ENCODE results near the gene KLHDC3. TPM values are rescaled to one million over a fixed set of nuclear protein-coding genes. Genes with fewer than 3 reads are reported as not detected.
A peak's percentile ranks its signal among the peaks of the same experiment; 100 is the strongest.

Gene KLHDC3
- polyA plus RNA-seq, 1 experiment: 41.3 TPM

GRCh38 chr6:43060034-43060754 lies 46.1 kb downstream of the KLHDC3 start:
- Histone ChIP-seq H3K27me3 (ENCODE audit: control insufficient read depth, insufficient read depth, low read length) (no peaks in the 10 kb centered on the region), H3K4me3 (ENCODE audit: low read depth, low read length) (peak overlapping the region; percentile 89), H3K27ac (ENCODE audit: low read depth, low read length) (peak overlapping the region; percentile 57), H3K9me3 (ENCODE audit: control insufficient read depth, insufficient read depth, low read length) (no peaks in the 10 kb centered on the region; the same call in 1 of the 2 replicates)
- CTCF ChIA-PET: interaction anchor here (0.6 to 1.4 kb wide), 5 partner anchors 9 to 110 kb away, joined by 3 to 8 read pairs (median 4); no protein-coding TSS in a partner anchor
- POLR2A ChIA-PET: interaction anchor here (1.3 to 2.4 kb wide), 3 partner anchors 16 to 84 kb away, joined by 3 to 21 read pairs (median 6); partner anchors contain the start of genes PPP2R5D and PTK7
- no peak for DNase-seq (ENCODE audit: low read depth, low spot score)
- 0 out of 2 replicates have a peak, but pooled peaks have one; percentile 1 for TF ChIP-seq CTCF (IDR thresholded peaks at IDR 0.05; ENCODE audit: low read depth, low read length)

GRCh38 chr6:43060755-43061633 lies 46.9 kb downstream of the KLHDC3 start:
- H3K27me3 ChIP-seq (ENCODE audit: control insufficient read depth, insufficient read depth, low read length): no peaks in the 10 kb centered on the region
- TF ChIP-seq CTCF (IDR thresholded peaks at IDR 0.05; ENCODE audit: low read depth, low read length): no peak
- POLR2A ChIA-PET: interaction anchor here (0.9 to 2.4 kb wide), 2 partner anchors 15 to 77 kb away, joined by 6 to 21 read pairs; partner anchors contain the start of genes PPP2R5D and PTK7
- no peaks in the 10 kb centered on the region; the same call in 1 of the 2 replicates for H3K9me3 ChIP-seq (ENCODE audit: control insufficient read depth, insufficient read depth, low read length)
- no peak overlapping the region for H3K27ac ChIP-seq (ENCODE audit: low read depth, low read length)
- H3K4me3 ChIP-seq (ENCODE audit: low read depth, low read length): no peak overlapping the region; the same call in 1 of the 2 replicates
- DNase-seq (ENCODE audit: low read depth, low spot score): no peak
- CTCF ChIA-PET: interaction anchor here (0.6 to 1.4 kb wide), 3 partner anchors 9 to 83 kb away, joined by 4 to 8 read pairs (median 4); no protein-coding TSS in a partner anchor

GRCh38 chr6:43061861-43062260 lies 47.8 kb downstream of the KLHDC3 start:
- Histone ChIP-seq H3K4me3 (ENCODE audit: low read depth, low read length) (no peak overlapping the region), H3K9me3 (ENCODE audit: control insufficient read depth, insufficient read depth, low read length) (no peaks in the 10 kb centered on the region; the same call in 1 of the 2 replicates), H3K27me3 (ENCODE audit: control insufficient read depth, insufficient read depth, low read length) (no peaks in the 10 kb centered on the region), H3K27ac (ENCODE audit: low read depth, low read length) (no peak overlapping the region)
- POLR2A ChIA-PET: interaction anchor here (0.9 kb wide), 1 partner anchor 78 kb away, joined by 6 read pairs; the partner anchor contains the start of gene PPP2R5D
- no peak for TF ChIP-seq CTCF (IDR thresholded peaks at IDR 0.05; ENCODE audit: low read depth, low read length)
- CTCF ChIA-PET: interaction anchor here (1.2 kb wide), 1 partner anchor 82 kb away, joined by 4 read pairs; no protein-coding TSS in a partner anchor
- DNase-seq (ENCODE audit: low read depth, low spot score): no peak

GRCh38 chr6:43062818-43063217 lies 48.8 kb downstream of the KLHDC3 start:
- DNase-seq (ENCODE audit: low read depth, low spot score): no peak
- no peak overlapping the region for H3K27ac ChIP-seq (ENCODE audit: low read depth, low read length)
- ChIA-PET CTCF (no interaction called here), POLR2A (interaction anchor here (1.4 kb wide), 1 partner anchor 9 kb away, joined by 4 read pairs; the partner anchor contains the start of gene CUL7)
- TF ChIP-seq CTCF (IDR thresholded peaks at IDR 0.05; ENCODE audit: low read depth, low read length): no peak
- H3K27me3 ChIP-seq (ENCODE audit: control insufficient read depth, insufficient read depth, low read length): no peaks in the 10 kb centered on the region
- H3K9me3 ChIP-seq (ENCODE audit: control insufficient read depth, insufficient read depth, low read length): no peaks in the 10 kb centered on the region; the same call in 1 of the 2 replicates
- no peak overlapping the region for H3K4me3 ChIP-seq (ENCODE audit: low read depth, low read length)

All from AG04450 (cell line).